HG03280 (cell line): ENCODE measurements around the gene MAPK14.

ENCODE experiments used
- ATAC-seq: cut with Tn5 transposase; IDR thresholded peaks from one replicate; pipeline ENCODE4 v1.9.1; 2021; ENCODE audit warnings: mild to moderate bottlenecking, moderate library complexity; ENCODE audit not compliant: unreplicated experiment

MAPK14 gene

GRCh38 chr6:36132246-36132895, 104.8 kb downstream of the MAPK14 start:
- no peak for ATAC-seq

DNA sequence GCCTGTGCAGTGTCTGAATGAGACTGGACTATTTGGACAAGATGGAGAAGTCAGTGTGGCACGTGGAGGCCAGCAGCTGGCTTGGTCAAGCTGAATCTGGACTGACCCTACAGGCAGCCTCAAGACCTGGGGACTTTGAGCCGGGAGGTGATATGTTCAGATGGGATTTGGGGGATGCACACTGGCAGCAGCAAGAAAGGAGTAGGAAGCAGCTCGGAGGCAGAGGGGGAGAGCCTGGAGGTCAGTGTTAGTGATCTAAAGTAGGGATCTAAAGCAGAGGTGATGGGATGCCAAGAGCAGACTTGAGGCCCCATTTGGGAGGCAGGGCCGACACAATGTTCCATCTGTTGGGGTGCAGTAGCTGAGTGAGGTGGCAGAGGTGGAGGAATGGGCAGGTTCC, 105.5 kb downstream of the MAPK14 start:
- no peak for ATAC-seq

GRCh38 chr6:36133912-36134311, 106.3 kb downstream of the MAPK14 start:
- ATAC-seq: no peak

DNA sequence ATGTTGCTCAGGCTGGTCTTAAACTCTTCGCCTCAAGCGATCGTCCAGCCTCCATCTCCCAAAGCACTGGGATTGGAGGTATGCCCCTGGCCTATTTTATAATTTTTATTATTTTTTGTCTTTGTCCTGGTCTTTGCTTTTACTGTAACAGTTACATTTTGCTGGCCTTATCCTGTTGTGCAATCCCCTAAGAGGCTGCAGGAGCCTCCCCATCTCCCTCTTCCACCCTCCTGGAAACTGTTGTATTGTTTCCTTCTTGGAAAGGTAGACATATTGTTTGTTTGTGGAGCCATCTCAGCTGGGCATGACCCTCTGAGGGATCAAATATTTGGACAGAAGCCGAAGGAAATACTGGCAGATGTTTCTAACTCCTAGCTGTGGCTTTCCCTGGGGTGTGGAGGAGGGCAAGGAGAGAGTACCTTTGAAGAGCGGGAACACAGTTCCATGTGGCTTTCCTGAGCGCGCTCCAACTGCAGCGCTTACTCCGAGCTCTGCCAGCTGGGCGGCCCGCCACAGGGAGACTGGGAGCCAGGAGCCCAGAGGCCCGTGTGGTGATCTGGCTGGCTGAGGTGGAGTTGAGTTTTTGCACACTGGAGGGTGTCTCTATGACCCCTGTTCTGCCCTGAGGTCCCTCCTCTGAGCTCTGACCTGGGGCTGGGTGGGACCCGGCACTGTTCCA, 107.6 kb downstream of the MAPK14 start:
- ATAC-seq: no peak

- no peak for ATAC-seq
Observed at GRCh38 chr6:36136034-36136433, 108.4 kb downstream of the MAPK14 start.

DNA sequence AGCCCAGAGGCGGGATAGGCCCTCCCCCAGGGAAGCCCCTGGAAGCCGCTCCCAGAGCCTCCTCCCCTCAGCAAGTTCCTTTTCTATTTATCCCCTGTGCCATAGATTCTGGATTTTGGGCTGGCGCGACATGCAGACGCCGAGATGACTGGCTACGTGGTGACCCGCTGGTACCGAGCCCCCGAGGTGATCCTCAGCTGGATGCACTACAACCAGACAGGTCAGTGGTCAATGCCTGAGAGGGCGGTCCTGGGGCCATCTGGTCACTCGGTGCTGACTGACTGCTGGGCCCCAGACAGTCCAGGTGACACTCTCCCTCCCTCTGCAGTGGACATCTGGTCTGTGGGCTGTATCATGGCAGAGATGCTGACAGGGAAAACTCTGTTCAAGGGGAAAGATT, 108.9 kb downstream of the MAPK14 start:
- ATAC-seq: no peak

- no peak for ATAC-seq
Observed at GRCh38 chr6:36138667-36139066, 111.1 kb downstream of the MAPK14 start.

DNA sequence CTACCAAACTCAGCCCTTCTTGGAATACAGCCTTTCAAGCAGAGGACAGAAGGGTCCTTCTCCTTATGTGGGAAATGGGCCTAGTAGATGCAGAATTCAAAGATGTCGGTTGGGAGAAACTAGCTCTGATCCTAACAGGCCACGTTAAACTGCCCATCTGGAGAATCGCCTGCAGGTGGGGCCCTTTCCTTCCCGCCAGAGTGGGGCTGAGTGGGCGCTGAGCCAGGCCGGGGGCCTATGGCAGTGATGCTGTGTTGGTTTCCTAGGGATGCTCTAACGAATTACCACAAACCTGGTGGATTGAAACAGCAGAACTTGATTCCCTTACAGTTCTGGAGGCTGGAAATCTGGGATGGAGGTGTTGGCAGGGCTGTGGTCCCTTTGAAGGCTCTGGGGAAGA, 111.8 kb downstream of the MAPK14 start:
- ATAC-seq: no peak

DNA sequence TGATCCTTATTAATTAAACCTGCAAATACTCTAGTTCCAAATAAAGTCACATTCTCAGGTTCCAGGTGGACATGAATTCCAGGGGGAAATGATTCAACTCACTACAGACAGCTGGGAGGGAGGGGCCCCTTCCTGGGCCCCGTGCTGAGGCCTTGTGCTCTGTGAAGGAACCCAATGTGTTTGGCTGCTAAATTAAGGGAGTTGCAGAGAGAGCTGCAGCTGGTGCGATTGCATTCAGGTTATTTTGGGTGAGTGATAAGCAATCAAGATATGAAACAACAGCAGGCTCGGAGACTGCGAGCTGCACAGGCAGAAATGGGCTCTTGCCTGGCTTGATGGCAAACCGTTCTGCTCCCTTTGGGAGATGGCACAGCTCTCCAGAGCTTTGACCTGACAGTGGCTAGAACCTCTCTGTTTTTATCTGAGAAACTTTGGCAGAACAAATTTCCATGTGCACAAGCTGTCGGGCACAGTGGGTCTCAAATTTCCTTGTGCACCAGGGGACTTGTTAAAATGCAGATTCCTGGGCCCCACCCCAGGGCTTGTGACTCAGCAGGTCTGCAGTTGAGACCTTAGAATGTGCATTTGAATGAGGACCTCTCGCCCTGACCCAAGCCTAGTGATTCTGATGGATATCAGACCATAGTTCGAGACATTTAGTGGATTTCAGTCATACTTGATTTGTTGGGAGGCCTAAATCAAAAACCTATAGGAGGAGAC, 112.5 kb downstream of the MAPK14 start:
- no peak for ATAC-seq

- ATAC-seq: no peak
Observed at GRCh38 chr6:36141091-36141490, 113.5 kb downstream of the MAPK14 start.

GRCh38 chr6:36141961-36142360, 114.4 kb downstream of the MAPK14 start:
- ATAC-seq: no peak

- ATAC-seq: no peak
Observed at GRCh38 chr6:36142971-36143838, 115.6 kb downstream of the MAPK14 start.

GRCh38 chr6:36145495-36145894, 117.9 kb downstream of the MAPK14 start:
- no peak for ATAC-seq

GRCh38 chr6:36147294-36147693, 119.7 kb downstream of the MAPK14 start:
- no peak for ATAC-seq

GRCh38 chr6:36149476-36149875, 121.9 kb downstream of the MAPK14 start:
- ATAC-seq: no peak

GRCh38 chr6:36150283-36150682, 122.7 kb downstream of the MAPK14 start:
- no peak for ATAC-seq

GRCh38 chr6:36154286-36154685, 126.7 kb downstream of the MAPK14 start:
- no peak for ATAC-seq

DNA sequence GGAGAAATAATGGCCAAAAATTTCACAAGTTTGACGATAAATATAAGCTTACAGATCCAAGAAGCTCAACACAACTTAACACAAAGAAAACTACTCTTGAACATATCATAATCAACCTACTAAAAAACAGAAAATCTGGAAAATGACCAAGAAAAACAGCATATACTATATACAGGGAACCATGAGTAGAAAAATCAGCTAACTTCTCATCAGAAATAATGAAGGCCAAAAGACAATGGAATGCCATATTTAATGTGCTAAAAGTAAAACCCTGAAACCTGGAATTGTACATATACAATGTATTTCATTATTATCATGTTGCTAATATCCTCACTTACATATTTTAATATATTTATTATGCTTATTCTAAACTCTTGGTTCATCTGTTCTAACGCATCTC, 128.1 kb downstream of the MAPK14 start:
- ATAC-seq: no peak

DNA sequence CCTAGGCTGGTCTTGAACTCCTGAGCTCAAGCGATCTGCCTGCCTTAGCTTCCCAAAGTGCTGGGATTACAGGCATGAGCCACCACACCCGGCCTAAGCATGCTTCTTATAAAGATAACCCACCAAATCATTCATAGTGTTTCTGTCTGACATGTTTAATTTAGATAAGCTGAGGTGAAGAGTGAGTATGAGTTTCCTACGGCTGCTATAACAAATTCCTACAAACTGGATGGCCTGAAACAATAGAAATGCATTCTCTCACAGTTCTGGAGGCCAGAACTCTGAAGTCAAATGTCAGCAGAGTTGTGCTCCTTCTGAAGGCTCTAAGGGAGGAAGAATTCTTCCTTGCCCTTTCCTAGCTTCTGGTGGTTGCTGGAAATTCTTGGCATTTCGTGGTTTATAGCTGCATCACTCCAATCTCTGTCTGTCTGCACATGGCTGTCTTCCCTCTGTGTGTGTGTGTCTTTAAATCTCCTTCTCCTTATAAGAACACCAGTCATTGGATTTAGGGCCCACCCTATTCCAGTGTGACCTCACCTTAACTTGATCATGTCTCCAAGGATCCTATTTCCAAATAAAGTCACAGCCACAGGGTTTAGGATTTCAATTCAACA, 132.6 kb downstream of the MAPK14 start:
- ATAC-seq: no peak
